ENCODE data around the gene NDST3. TPM values are rescaled to one million over a fixed set of nuclear protein-coding genes. Genes with fewer than 3 reads are reported as not detected.

The NDST3 gene
- total RNA-seq, 1 experiment from 2014 or later, result 0.07 TPM

- no peak overlapping the region for H3K4me3 ChIP-seq (ENCODE audit: insufficient read depth, low read depth, low read length)
- no peak for DNase-seq
- H3K36me3 ChIP-seq (replicated peaks; ENCODE audit: control insufficient read depth, insufficient read depth, low read length), result no peaks in the 10 kb centered on the region
- no peaks in the 10 kb centered on the region for H3K27me3 ChIP-seq (ENCODE audit: control insufficient read depth, insufficient read depth, low read length)
Measured at GRCh38 chr4:118175506-118175905, 141.2 kb downstream of the NDST3 start.

- Histone ChIP-seq H3K4me3 (ENCODE audit: insufficient read depth, low read depth, low read length) (no peak overlapping the region), H3K27me3 (ENCODE audit: control insufficient read depth, insufficient read depth, low read length) (no peaks in the 10 kb centered on the region), H3K36me3 (replicated peaks; ENCODE audit: control insufficient read depth, insufficient read depth, low read length) (no peaks in the 10 kb centered on the region)
- no peak for DNase-seq
Measured at GRCh38 chr4:118177126-118177525, 142.8 kb downstream of the NDST3 start.

- DNase-seq, result no peak
- Histone ChIP-seq H3K36me3 (replicated peaks; ENCODE audit: control insufficient read depth, insufficient read depth, low read length) (no peaks in the 10 kb centered on the region), H3K27me3 (ENCODE audit: control insufficient read depth, insufficient read depth, low read length) (no peaks in the 10 kb centered on the region), H3K4me3 (ENCODE audit: insufficient read depth, low read depth, low read length) (no peak overlapping the region)
Measured at GRCh38 chr4:118180776-118181175, 146.5 kb downstream of the NDST3 start.

- no peaks in the 10 kb centered on the region for H3K27me3 ChIP-seq (ENCODE audit: control insufficient read depth, insufficient read depth, low read length)
- DNase-seq, result no peak
- no peak overlapping the region for H3K4me3 ChIP-seq (ENCODE audit: insufficient read depth, low read depth, low read length)
- H3K36me3 ChIP-seq (replicated peaks; ENCODE audit: control insufficient read depth, insufficient read depth, low read length), result no peaks in the 10 kb centered on the region
Measured at GRCh38 chr4:118190903-118191302, 156.6 kb downstream of the NDST3 start.

- no peaks in the 10 kb centered on the region for H3K27me3 ChIP-seq (ENCODE audit: control insufficient read depth, insufficient read depth, low read length)
- H3K4me3 ChIP-seq (ENCODE audit: insufficient read depth, low read depth, low read length), result no peak overlapping the region
- no peaks in the 10 kb centered on the region for H3K36me3 ChIP-seq (replicated peaks; ENCODE audit: control insufficient read depth, insufficient read depth, low read length)
- DNase-seq, result no peak
Measured at GRCh38 chr4:118193421-118193820, 159.1 kb downstream of the NDST3 start.

- Histone ChIP-seq H3K36me3 (replicated peaks; ENCODE audit: control insufficient read depth, insufficient read depth, low read length) (no peaks in the 10 kb centered on the region), H3K27me3 (ENCODE audit: control insufficient read depth, insufficient read depth, low read length) (no peaks in the 10 kb centered on the region)
- no peak for DNase-seq
Measured at GRCh38 chr4:118206627-118207026, 172.3 kb downstream of the NDST3 start.

GRCh38 chr4:118213101-118213500 lies 178.8 kb downstream of the NDST3 start:
- Histone ChIP-seq H3K27me3 (ENCODE audit: control insufficient read depth, insufficient read depth, low read length) (no peaks in the 10 kb centered on the region), H3K4me3 (ENCODE audit: insufficient read depth, low read depth, low read length) (no peak overlapping the region), H3K36me3 (replicated peaks; ENCODE audit: control insufficient read depth, insufficient read depth, low read length) (no peaks in the 10 kb centered on the region)
- no peak for DNase-seq

More at GRCh38 chr4:118206627-118207026, 172.3 kb downstream of the NDST3 start:
- H3K4me3 ChIP-seq (ENCODE audit: insufficient read depth, low read depth, low read length), result no peak overlapping the region

GRCh38 chr4:118215826-118216225 lies 181.5 kb downstream of the NDST3 start:
- H3K36me3 ChIP-seq (replicated peaks; ENCODE audit: control insufficient read depth, insufficient read depth, low read length), result no peaks in the 10 kb centered on the region
- DNase-seq, result no peak
- no peak overlapping the region for H3K4me3 ChIP-seq (ENCODE audit: insufficient read depth, low read depth, low read length)
- H3K27me3 ChIP-seq (ENCODE audit: control insufficient read depth, insufficient read depth, low read length), result no peaks in the 10 kb centered on the region

- no peak for DNase-seq
- Histone ChIP-seq H3K27me3 (ENCODE audit: control insufficient read depth, insufficient read depth, low read length) (no peaks in the 10 kb centered on the region), H3K4me3 (ENCODE audit: insufficient read depth, low read depth, low read length) (no peak overlapping the region), H3K36me3 (replicated peaks; ENCODE audit: control insufficient read depth, insufficient read depth, low read length) (no peaks in the 10 kb centered on the region)
Measured at GRCh38 chr4:118221227-118221800, 187.0 kb downstream of the NDST3 start.

GRCh38 chr4:118224243-118224829 lies 190.1 kb downstream of the NDST3 start:
- Histone ChIP-seq H3K36me3 (replicated peaks; ENCODE audit: control insufficient read depth, insufficient read depth, low read length) (no peaks in the 10 kb centered on the region), H3K27me3 (ENCODE audit: control insufficient read depth, insufficient read depth, low read length) (no peaks in the 10 kb centered on the region), H3K4me3 (ENCODE audit: insufficient read depth, low read depth, low read length) (no peak overlapping the region)
- peak; percentile 21 for DNase-seq

- no peak for DNase-seq
- Histone ChIP-seq H3K36me3 (replicated peaks; ENCODE audit: control insufficient read depth, insufficient read depth, low read length) (no peaks in the 10 kb centered on the region), H3K27me3 (ENCODE audit: control insufficient read depth, insufficient read depth, low read length) (no peaks in the 10 kb centered on the region), H3K4me3 (ENCODE audit: insufficient read depth, low read depth, low read length) (no peak overlapping the region)
Measured at GRCh38 chr4:118225511-118225910, 191.2 kb downstream of the NDST3 start.

- Histone ChIP-seq H3K36me3 (replicated peaks; ENCODE audit: control insufficient read depth, insufficient read depth, low read length) (no peaks in the 10 kb centered on the region), H3K27me3 (ENCODE audit: control insufficient read depth, insufficient read depth, low read length) (no peaks in the 10 kb centered on the region), H3K4me3 (ENCODE audit: insufficient read depth, low read depth, low read length) (no peak overlapping the region)
- no peak for DNase-seq
Measured at GRCh38 chr4:118226311-118227010, 192.2 kb downstream of the NDST3 start.

- no peaks in the 10 kb centered on the region for H3K27me3 ChIP-seq (ENCODE audit: control insufficient read depth, insufficient read depth, low read length)
- no peak overlapping the region for H3K4me3 ChIP-seq (ENCODE audit: insufficient read depth, low read depth, low read length)
- DNase-seq, result no peak
- no peaks in the 10 kb centered on the region for H3K36me3 ChIP-seq (replicated peaks; ENCODE audit: control insufficient read depth, insufficient read depth, low read length)
Measured at GRCh38 chr4:118235566-118236120, 201.4 kb downstream of the NDST3 start.

GRCh38 chr4:118237531-118237930 lies 203.2 kb downstream of the NDST3 start:
- Histone ChIP-seq H3K27me3 (ENCODE audit: control insufficient read depth, insufficient read depth, low read length) (no peaks in the 10 kb centered on the region), H3K4me3 (ENCODE audit: insufficient read depth, low read depth, low read length) (no peak overlapping the region), H3K36me3 (replicated peaks; ENCODE audit: control insufficient read depth, insufficient read depth, low read length) (no peaks in the 10 kb centered on the region)
- no peak for DNase-seq

GRCh38 chr4:118249890-118250289 lies 215.6 kb downstream of the NDST3 start:
- Histone ChIP-seq H3K4me3 (ENCODE audit: insufficient read depth, low read depth, low read length) (no peak overlapping the region), H3K27me3 (ENCODE audit: control insufficient read depth, insufficient read depth, low read length) (no peaks in the 10 kb centered on the region), H3K36me3 (replicated peaks; ENCODE audit: control insufficient read depth, insufficient read depth, low read length) (no peaks in the 10 kb centered on the region)
- no peak for DNase-seq

Measured in H7 (cell line).